ENCODE measurements around the gene AURKAIP1.

DNA sequence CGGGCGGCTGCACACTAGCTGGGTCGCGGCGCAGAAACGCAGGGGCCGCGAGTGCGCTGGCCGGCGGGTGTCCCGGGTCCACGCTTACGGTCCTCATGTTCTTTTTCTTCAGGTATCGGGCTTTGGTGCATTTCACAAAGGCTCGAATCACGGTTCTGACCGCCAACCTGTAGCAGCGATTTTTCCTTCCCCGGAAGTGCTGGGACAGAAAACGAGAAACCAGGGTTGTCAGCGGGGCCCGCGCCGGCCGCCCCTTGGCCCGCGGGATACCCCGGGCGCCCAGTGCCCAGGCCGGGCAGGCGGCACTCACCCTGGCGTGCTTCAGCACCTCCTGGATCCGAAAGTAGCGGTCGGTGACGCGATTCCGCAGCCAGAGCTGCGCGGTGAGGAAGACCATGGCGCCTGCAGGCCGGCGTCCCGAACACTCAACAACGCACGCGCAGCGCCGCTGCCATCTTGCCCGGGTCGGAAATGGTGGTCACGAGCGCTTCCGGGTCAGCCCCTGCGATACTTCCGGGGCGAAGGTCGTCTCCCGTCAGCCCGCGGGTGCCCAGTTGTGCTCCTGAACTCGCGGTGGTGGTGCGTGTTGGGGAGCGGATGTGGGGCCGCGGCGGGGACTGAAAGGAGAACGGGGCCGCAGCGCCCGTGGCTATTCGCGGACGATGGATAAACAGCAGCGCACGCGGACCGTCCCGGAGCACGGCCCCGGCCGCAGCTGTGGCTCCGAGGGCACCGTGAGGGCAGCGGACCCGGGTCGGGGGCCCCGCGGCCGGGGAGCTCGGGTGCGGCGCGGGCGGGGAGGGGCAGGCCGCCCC lies 32.0 kb upstream of the AURKAIP1 start, which contains the start of gene MRPL20:
- TF ChIP-seq POLR2A (IDR thresholded peaks at IDR 0.05) = peak in 3 of 4 donors; percentile 9 to 76 (median 65)
- TF ChIP-seq, protein P1, sequence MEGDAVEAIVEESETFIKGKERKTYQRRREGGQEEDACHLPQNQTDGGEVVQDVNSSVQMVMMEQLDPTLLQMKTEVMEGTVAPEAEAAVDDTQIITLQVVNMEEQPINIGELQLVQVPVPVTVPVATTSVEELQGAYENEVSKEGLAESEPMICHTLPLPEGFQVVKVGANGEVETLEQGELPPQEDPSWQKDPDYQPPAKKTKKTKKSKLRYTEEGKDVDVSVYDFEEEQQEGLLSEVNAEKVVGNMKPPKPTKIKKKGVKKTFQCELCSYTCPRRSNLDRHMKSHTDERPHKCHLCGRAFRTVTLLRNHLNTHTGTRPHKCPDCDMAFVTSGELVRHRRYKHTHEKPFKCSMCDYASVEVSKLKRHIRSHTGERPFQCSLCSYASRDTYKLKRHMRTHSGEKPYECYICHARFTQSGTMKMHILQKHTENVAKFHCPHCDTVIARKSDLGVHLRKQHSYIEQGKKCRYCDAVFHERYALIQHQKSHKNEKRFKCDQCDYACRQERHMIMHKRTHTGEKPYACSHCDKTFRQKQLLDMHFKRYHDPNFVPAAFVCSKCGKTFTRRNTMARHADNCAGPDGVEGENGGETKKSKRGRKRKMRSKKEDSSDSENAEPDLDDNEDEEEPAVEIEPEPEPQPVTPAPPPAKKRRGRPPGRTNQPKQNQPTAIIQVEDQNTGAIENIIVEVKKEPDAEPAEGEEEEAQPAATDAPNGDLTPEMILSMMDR (IDR thresholded peaks at IDR 0.05) = peak in 1 of 6 experiments; percentile 34

Measured in esophagus squamous epithelium (tissue), 4 donors.